Uterus (tissue), 4 donors: ENCODE data around the gene TIRAP. TPM values are rescaled to one million over a fixed set of nuclear protein-coding genes. Genes with fewer than 3 reads are reported as not detected.
A peak's percentile ranks its signal among the peaks of the same experiment; 100 is the strongest.

ENCODE experiments used
- DNase-seq, 2 donors: peaks; one replicate each; pipeline ENCODE4 v3.0.0-alpha.2; 2019 to 2020
- H3K27ac ChIP-seq, 2 donors: fragments of 200-600 bp; sonication (generic); 1 replicate in 1 of 2; 2 replicates in 1 of 2; pipeline ENCODE4 v1.5.1; 2016 to 2018
- H3K27me3 ChIP-seq, 2 donors: fragments of 200-600 bp; sonication (generic); one replicate each; pipeline ENCODE4 v1.5.1; 2018 to 2019; ENCODE audit warnings: control low read depth in 1 of 2
- H3K36me3 ChIP-seq, 2 donors: fragments of 200-600 bp; sonication (generic); one replicate each; pipeline ENCODE4 v1.5.1; 2019; ENCODE audit warnings: control low read depth in 1 of 2
- H3K4me1 ChIP-seq, 2 donors: fragments of 200-600 bp; sonication (generic); one replicate each; pipeline ENCODE4 v1.5.1; 2018 to 2019; ENCODE audit warnings: control low read depth in 1 of 2
- H3K4me3 ChIP-seq, 2 donors: fragments of 200-600 bp; sonication (generic); 1 replicate in 1 of 2; 2 replicates in 1 of 2; pipeline ENCODE4 v1.5.1; 2018 to 2019; ENCODE audit warnings: mild to moderate bottlenecking in 1 of 2
- H3K9me3 ChIP-seq, 2 donors: fragments of 200-600 bp; sonication (generic); one replicate each; pipeline ENCODE4 v1.5.1; 2019; ENCODE audit warnings: control low read depth in 1 of 2
- CTCF ChIP-seq, 4 experiments: fragments of 200-600 bp in 2 of 4; fragments of 450-650 bp in 2 of 4; sonication (generic) in 2 of 4; IDR thresholded peaks; one replicate each; pipeline ENCODE4 v1.5.1; 2016 to 2019; ENCODE audit warnings: antibody characterized with exemption in 4 of 4, mild to moderate bottlenecking in 2 of 4, moderate library complexity in 1 of 4
- POLR2A ChIP-seq, 2 donors: fragments of 450-650 bp; IDR thresholded peaks; one replicate each; pipeline ENCODE4 v1.6.1; 2016; ENCODE audit warnings: antibody characterized with exemption in 2 of 2, mild to moderate bottlenecking in 1 of 2, moderate library complexity in 1 of 2
- intact Hi-C: fragments of 100-400 bp; cut with DNase I; formaldehyde crosslinking; loops from one replicate; pipeline ENCODE4 v1.15.1; 2023; ENCODE audit warnings: low total_unique reads
- total RNA-seq, 4 donors: library from RNA; depleted of rRNA in 3 of 4; stranded (reverse); fragments of >200 nt in 3 of 4; gene quantifications; one replicate each; pipeline versions ENCODE4 v1.1.0 to v1.2.4, GENCODE V29; 2014 to 2023
- donor health status: DM: yes; HTN: yes; CAD: no.

The TIRAP gene
- total RNA-seq, 4 donors from 2014 or later = 0.88 to 17.7 (median 5.0) TPM

DNA sequence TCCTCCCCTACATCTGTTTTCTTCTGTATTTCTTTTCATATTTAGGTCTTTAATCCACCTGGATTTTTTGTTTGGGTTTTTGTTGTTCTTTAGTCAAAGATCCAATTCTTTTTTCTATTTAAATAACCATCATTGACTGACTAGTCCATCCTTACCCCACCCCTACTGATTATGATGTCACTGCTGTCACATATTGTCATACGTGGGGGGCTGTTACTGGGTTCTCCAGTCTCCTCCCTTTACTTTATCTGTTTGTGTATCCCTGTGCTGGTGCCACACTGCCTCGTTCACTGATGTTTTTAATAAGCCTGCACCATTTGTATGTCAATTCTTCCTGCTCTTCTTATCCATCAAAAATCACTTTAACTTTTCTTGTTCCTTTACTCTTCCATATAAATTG lies 14.1 kb downstream of the TIRAP start:
- H3K27me3 ChIP-seq = no peaks in the 10 kb centered on the region
- no peak overlapping the region for H3K27ac ChIP-seq
- no peaks in the 10 kb centered on the region for H3K4me1 ChIP-seq
- intact Hi-C loops = no loop called here
- no peaks in the 10 kb centered on the region for H3K36me3 ChIP-seq
- H3K9me3 ChIP-seq = no peaks in the 10 kb centered on the region
- no peak for DNase-seq
- no peak overlapping the region for H3K4me3 ChIP-seq
- TF ChIP-seq CTCF (IDR thresholded peaks at IDR 0.05) = no peak
- no peak for TF ChIP-seq POLR2A (IDR thresholded peaks at IDR 0.05)

GRCh38 chr11:126303623-126304456 lies 20.9 kb downstream of the TIRAP start, which contains the start of gene DCPS:
TSS of gene DCPS (plus strand) at chr11:126304060. CDS start at chr11:126304081, 21 bp downstream.
- intact Hi-C loops = no loop called here

GRCh38 chr11:126304457-126305075 lies 21.7 kb downstream of the TIRAP start:
- DNase-seq = no peak
- Histone ChIP-seq H3K36me3 (no peaks in the 10 kb centered on the region), H3K27ac (peak overlapping the region; percentile 94 to 97), H3K27me3 (no peaks in the 10 kb centered on the region), H3K4me3 (peak overlapping the region; percentile 55 to 73), H3K9me3 (no peaks in the 10 kb centered on the region), H3K4me1 (no peaks in the 10 kb centered on the region)
- intact Hi-C loops = no loop called here
- no peak for TF ChIP-seq CTCF (IDR thresholded peaks at IDR 0.05)
- no peak for TF ChIP-seq POLR2A (IDR thresholded peaks at IDR 0.05)

More at GRCh38 chr11:126303623-126304456, 20.9 kb downstream of the TIRAP start, which contains the start of gene DCPS:
- no peaks in the 10 kb centered on the region for H3K4me1 ChIP-seq
- peak; percentile 86 to 94 for DNase-seq
- peak within 1 kb of the TSS; percentile 94 to 97 for H3K27ac ChIP-seq
- no peaks in the 10 kb centered on the region for H3K9me3 ChIP-seq
- peak within 1 kb of the TSS; percentile 55 to 73 for H3K4me3 ChIP-seq
- no peaks in the 10 kb centered on the region for H3K27me3 ChIP-seq
- H3K36me3 ChIP-seq = no peaks in the 10 kb centered on the region
- TF ChIP-seq CTCF (IDR thresholded peaks at IDR 0.05) (peak in 1 of 4 experiments; percentile 25), POLR2A (IDR thresholded peaks at IDR 0.05) (peak in 1 of 2 donors; percentile 76)

DNA sequence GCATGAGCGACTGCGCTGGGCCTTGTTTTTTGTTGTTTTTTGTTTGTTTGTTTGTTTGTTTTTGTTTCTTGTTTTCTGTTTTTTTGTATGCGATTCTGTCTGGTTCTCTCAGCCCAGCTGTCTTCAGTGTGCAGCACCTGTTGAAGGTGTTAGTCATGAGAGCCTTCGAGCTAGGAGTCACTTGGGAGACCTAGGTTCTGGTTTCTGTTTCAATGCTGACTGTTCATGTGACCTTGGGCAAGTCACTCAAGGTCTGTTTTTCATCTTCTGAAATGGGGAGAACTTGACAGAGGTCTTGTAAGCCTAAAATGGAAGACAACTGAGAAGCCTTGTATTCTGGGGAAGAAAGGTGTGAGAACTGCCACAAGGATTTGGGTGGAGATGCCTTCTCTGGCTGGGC lies 22.8 kb downstream of the TIRAP start:
- Histone ChIP-seq H3K9me3 (no peaks in the 10 kb centered on the region), H3K27me3 (no peaks in the 10 kb centered on the region), H3K4me3 (no peak overlapping the region), H3K36me3 (no peaks in the 10 kb centered on the region), H3K27ac (no peak overlapping the region), H3K4me1 (no peaks in the 10 kb centered on the region)
- intact Hi-C loops = no loop called here
- TF ChIP-seq CTCF (IDR thresholded peaks at IDR 0.05) (no peak), POLR2A (IDR thresholded peaks at IDR 0.05) (no peak)
- DNase-seq = no peak

DNA sequence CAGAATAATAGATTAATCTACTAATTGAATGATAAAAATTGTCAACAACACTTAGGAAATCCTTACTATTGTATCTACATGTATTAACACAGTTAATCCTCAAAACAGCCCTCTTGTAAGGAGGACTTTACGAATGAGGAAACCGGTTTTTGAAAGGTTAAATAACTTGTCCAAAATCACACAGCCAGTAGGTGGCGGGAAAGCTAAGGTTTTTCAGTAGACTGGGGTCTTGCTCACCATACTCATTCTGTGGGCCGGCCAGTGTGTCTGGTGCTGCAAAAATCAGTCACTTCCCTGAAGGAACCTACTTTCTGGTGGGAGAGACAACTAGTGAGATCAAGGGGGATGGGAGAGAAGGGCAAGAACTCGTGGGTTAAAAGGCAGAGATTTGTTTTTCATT lies 24.8 kb downstream of the TIRAP start:
- Histone ChIP-seq H3K4me1 (no peaks in the 10 kb centered on the region), H3K27ac (no peak overlapping the region), H3K9me3 (no peaks in the 10 kb centered on the region), H3K27me3 (no peaks in the 10 kb centered on the region), H3K4me3 (no peak overlapping the region), H3K36me3 (no peaks in the 10 kb centered on the region)
- intact Hi-C loops = no loop called here
- DNase-seq = no peak
- TF ChIP-seq CTCF (IDR thresholded peaks at IDR 0.05) = no peak
- no peak for TF ChIP-seq POLR2A (IDR thresholded peaks at IDR 0.05)
